Mucosa of descending colon (tissue), 3 donors: Measurements from ENCODE around the gene SPCS3. TPM values are rescaled to one million over a fixed set of nuclear protein-coding genes. Genes with fewer than 3 reads are reported as not detected.

Experiments used
- ATAC-seq: fragments of 200-7000 bp; cut with Tn5 transposase; one replicate; pipeline ENCODE4 v1.9.1; 2020; ENCODE audit warnings: mild to moderate bottlenecking, moderate library complexity
- DNase-seq, 3 donors: peaks; one replicate each; pipeline ENCODE4 v3.0.0-alpha.2; 2020
- H3K36me3 ChIP-seq: fragments of 200-600 bp; one replicate; pipeline ENCODE4 v1.8.0; 2021; ENCODE audit warnings: low read depth, mild to moderate bottlenecking
- H3K4me1 ChIP-seq: fragments of 200-600 bp; one replicate; pipeline ENCODE4 v1.8.0; 2021; ENCODE audit warnings: low read depth, mild to moderate bottlenecking
- H3K4me3 ChIP-seq: fragments of 200-600 bp; one replicate; pipeline ENCODE4 v1.8.0; 2021; ENCODE audit warnings: mild to moderate bottlenecking
- H3K9me3 ChIP-seq: fragments of 200-600 bp; one replicate; pipeline ENCODE4 v1.8.0; 2021; ENCODE audit warnings: mild to moderate bottlenecking
- CTCF ChIP-seq: fragments of 200-600 bp; IDR thresholded peaks from one replicate; pipeline ENCODE4 v1.8.0; 2022; ENCODE audit warnings: antibody characterized with exemption, mild to moderate bottlenecking
- intact Hi-C, 2 donors: fragments of 100-400 bp; cut with DNase I in 1 of 2; cut with micrococcal nuclease in 1 of 2; formaldehyde crosslinking; loops; one replicate each; pipeline versions ENCODE4 v1.11.0 to v1.11.1; 2022; cut with DNase I, micrococcal nuclease
- total RNA-seq, 3 donors: library from RNA; stranded (reverse); fragmentation: NEBNext Ultra II Directional in 2 of 3; extraction: Animal tissue kit (Norgen Biotek cat#: 25700) in 2 of 3; gene quantifications; one replicate each; pipeline versions ENCODE4 v1.2.1 to v1.2.4, GENCODE V29; 2021 to 2023
- donor health status: DM: no; HTN: no; CAD: no; lungs with moderate emphysema.
- donor health status: DM: no; HTN: no; CAD: no.
- donor health status: DM: no; HTN: yes; CAD: no.

SPCS3 gene
- total RNA-seq, 3 donors from 2014 or later, result 72.6 to 152 (median 102) TPM

- intact Hi-C loops, result no loop called here
Observed at GRCh38 chr4:176298664-176299063, 21.1 kb upstream of the SPCS3 start.

GRCh38 chr4:176300036-176300435 lies 19.7 kb upstream of the SPCS3 start:
- Histone ChIP-seq H3K4me3 (no peak overlapping the region), H3K9me3 (no peaks in the 10 kb centered on the region), H3K4me1 (no peaks in the 10 kb centered on the region), H3K36me3 (no peaks in the 10 kb centered on the region)
- DNase-seq, result no peak
- no peak for TF ChIP-seq CTCF
- ATAC-seq, result no peak
- intact Hi-C loops, result no loop called here

More at GRCh38 chr4:176298664-176299063, 21.1 kb upstream of the SPCS3 start:
- no peak for TF ChIP-seq CTCF
- DNase-seq (no peak), ATAC-seq (no peak)
- no peaks in the 10 kb centered on the region for H3K4me1 ChIP-seq
- H3K9me3 ChIP-seq, result no peaks in the 10 kb centered on the region
- H3K4me3 ChIP-seq, result no peak overlapping the region
- H3K36me3 ChIP-seq, result no peaks in the 10 kb centered on the region

- ATAC-seq (no peak), DNase-seq (no peak)
- H3K9me3 ChIP-seq, result no peaks in the 10 kb centered on the region
- no peaks in the 10 kb centered on the region for H3K36me3 ChIP-seq
- TF ChIP-seq CTCF, result no peak
- intact Hi-C loops, result no loop called here
- no peak overlapping the region for H3K4me3 ChIP-seq
- no peaks in the 10 kb centered on the region for H3K4me1 ChIP-seq
Observed at GRCh38 chr4:176300565-176300964, 19.2 kb upstream of the SPCS3 start.

GRCh38 chr4:176302283-176303275 lies 17.2 kb upstream of the SPCS3 start:
- H3K9me3 ChIP-seq, result no peaks in the 10 kb centered on the region
- no peaks in the 10 kb centered on the region for H3K4me1 ChIP-seq
- H3K4me3 ChIP-seq, result no peak overlapping the region
- intact Hi-C loops, result no loop called here
- TF ChIP-seq CTCF, result no peak
- ATAC-seq (no peak), DNase-seq (no peak)
- no peaks in the 10 kb centered on the region for H3K36me3 ChIP-seq

GRCh38 chr4:176303938-176304337 lies 15.8 kb upstream of the SPCS3 start:
- DNase-seq (no peak), ATAC-seq (no peak)
- H3K4me3 ChIP-seq, result no peak overlapping the region
- no peaks in the 10 kb centered on the region for H3K4me1 ChIP-seq
- no peaks in the 10 kb centered on the region for H3K9me3 ChIP-seq
- no peaks in the 10 kb centered on the region for H3K36me3 ChIP-seq
- no peak for TF ChIP-seq CTCF
- intact Hi-C loops, result no loop called here
